ENCODE data around the gene FAM168B. TPM values are rescaled to one million over a fixed set of nuclear protein-coding genes. Genes with fewer than 3 reads are reported as not detected.

The FAM168B gene
- total RNA-seq, 2 experiments from 2014 or later: 44.4 to 44.5 TPM

DNA sequence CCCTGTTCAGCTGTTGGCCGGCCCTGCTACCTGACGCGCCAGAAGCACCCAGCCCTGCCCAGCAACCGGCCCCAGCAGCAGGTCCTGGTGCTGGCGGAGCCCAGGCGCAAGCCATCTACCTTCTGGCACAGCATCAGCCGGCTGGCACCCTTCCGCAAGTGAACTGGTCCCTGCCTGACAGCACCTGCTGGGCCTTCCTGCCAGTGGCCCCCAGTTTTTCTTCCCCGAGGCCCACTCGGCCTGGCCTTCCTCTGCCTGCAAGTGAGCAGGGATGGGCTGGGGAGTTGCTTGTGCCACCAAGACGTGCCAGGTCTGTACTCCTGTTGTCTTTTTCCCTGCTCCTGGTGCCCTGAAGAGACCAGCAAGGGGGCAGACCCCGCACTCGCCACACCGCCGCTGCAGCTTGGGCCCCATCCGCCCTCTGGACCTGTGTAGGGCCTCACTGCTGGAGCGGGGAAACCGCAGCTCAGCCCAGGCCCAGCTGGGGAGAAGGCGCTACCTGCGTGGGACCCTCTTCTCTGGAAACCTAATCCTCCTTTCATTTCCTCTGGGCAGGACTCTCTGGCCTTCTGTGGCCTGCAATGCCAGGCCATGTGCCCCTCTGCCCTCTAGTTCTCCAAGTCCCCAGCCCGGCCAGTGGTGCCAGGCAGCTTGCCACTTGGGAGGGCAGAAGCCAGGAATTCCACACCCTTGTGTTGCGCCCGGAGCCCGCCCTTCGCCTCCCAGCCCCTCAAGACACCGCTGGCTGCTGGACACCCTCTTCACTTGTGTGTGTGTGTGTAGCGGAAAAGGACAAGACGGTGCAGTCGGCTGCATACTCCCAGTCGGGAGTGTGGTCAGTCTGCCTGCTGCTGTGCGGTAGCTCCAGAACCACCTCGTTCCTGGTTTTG lies 47.0 kb downstream of the FAM168B start:
- POLR2A ChIA-PET: no interaction called here
- peaks cover 12% of the 10 kb centered on the region for H3K4me1 Mint-ChIP-seq
- H3K36me3 Mint-ChIP-seq (ENCODE audit: low read depth): peaks cover 27% of the 10 kb centered on the region
- no peaks in the 10 kb centered on the region for H3K27me3 Mint-ChIP-seq
- no peaks in the 10 kb centered on the region for H3K9me3 Mint-ChIP-seq
- DNase-seq: no peak
- H3K27ac Mint-ChIP-seq: no peak overlapping the region
- H3K4me3 Mint-ChIP-seq: no peak overlapping the region
- CTCF ChIA-PET: no interaction called here

DNA sequence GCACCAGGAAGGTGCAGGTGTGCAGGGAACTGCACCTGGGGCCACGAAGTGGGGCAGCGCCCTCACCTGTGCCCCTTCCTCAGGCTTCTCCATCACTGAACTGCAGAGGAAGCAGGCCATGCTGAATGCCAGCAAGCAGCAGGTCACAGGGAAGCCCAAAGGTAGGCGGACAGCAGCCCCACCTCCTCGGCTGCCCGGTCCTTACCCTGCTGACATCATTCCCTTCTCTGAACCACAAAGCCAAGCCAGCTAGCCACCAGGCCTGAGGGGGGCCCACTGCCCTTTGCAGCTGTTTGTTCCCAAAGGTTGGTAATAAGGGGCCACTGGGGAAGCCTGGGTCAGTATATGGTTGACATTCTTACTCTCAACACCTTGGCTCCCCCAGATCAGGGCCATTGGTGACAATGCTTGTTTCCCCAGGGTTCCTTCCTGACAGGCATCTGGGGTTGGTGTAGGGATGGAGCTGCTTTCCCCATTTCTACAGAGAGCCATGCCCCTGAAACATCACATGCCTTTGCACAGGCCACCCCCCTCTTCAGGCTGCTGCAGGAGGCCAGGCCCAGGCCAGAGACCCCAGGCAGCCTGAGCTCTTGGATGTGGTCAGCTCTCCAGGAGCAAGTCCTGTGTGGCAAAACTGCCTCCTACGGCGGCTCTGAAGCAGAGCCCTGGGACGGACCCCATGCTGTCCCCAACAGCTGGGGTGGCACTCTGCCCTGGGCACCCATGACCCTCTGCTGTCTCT lies 47.8 kb downstream of the FAM168B start:
- H3K27ac Mint-ChIP-seq: no peak overlapping the region
- ChIA-PET CTCF (no interaction called here), POLR2A (no interaction called here)
- no peaks in the 10 kb centered on the region for H3K9me3 Mint-ChIP-seq
- H3K36me3 Mint-ChIP-seq (ENCODE audit: low read depth): peaks cover 21% of the 10 kb centered on the region
- DNase-seq: no peak
- peaks cover 21% of the 10 kb centered on the region for H3K4me1 Mint-ChIP-seq
- H3K27me3 Mint-ChIP-seq: no peaks in the 10 kb centered on the region
- H3K4me3 Mint-ChIP-seq: no peak overlapping the region

DNA sequence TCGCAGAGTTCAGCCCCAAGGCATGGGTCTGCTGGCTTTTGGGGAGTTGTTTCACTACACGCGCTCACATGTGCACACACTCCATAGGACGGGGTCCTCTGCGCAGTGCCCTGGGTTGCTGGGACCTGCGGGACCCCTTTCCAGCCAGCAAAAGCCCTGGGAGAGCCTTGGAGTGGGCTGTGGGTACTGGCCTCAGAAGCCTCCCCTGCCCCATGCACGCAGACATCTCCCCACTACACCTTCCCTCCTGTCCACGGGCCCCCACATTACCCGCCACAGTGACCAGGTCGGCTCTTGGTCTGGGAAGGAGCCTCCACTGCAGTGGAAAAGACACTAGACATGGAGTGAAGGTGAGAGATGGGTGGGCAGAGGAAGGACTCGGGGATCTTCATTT lies 48.5 kb downstream of the FAM168B start:
- Mint-ChIP-seq H3K4me1 (peaks cover 26% of the 10 kb centered on the region), H3K27ac (no peak overlapping the region), H3K27me3 (peaks cover 2% of the 10 kb centered on the region), H3K36me3 (ENCODE audit: low read depth) (peaks cover 16% of the 10 kb centered on the region), H3K9me3 (no peaks in the 10 kb centered on the region), H3K4me3 (no peak overlapping the region)
- ChIA-PET CTCF (no interaction called here), POLR2A (no interaction called here)
- no peak for DNase-seq

DNA sequence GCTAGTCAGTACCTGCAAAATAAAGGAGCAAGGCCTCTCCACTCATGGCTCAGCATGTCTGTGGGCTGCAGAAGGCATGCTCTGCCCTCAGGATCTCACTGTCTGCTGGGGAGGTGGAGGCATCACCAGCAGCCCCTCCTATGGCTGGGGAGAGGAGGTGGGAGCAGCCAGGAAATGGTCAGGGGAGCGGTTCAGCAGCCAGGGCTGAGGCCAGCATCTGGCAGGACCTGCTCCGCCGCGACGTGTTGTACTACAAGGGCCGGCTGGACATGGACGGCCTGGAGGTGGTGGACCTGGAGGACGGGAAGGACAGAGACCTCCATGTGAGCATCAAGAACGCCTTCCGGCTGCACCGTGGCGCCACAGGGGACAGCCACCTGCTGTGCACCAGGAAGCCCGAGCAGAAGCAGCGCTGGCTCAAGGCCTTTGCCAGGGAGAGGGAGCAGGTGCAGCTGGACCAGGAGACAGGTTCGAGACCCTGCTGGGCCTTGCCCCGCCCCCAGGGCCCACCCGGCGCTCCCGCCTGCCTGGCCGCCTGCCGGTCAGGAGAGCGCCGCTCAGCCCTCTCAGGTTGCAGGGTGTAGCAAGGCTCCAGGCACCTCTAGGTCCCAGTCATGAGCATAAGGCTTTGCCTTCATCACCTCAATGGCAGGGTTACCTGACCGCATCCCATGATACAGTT lies 49.0 kb downstream of the FAM168B start:
- peaks cover 5% of the 10 kb centered on the region for H3K27me3 Mint-ChIP-seq
- no peak overlapping the region for H3K27ac Mint-ChIP-seq
- no peaks in the 10 kb centered on the region for H3K9me3 Mint-ChIP-seq
- DNase-seq: no peak
- peaks cover 28% of the 10 kb centered on the region for H3K4me1 Mint-ChIP-seq
- H3K4me3 Mint-ChIP-seq: no peak overlapping the region
- ChIA-PET POLR2A (no interaction called here), CTCF (no interaction called here)
- H3K36me3 Mint-ChIP-seq (ENCODE audit: low read depth): peaks cover 10% of the 10 kb centered on the region

DNA sequence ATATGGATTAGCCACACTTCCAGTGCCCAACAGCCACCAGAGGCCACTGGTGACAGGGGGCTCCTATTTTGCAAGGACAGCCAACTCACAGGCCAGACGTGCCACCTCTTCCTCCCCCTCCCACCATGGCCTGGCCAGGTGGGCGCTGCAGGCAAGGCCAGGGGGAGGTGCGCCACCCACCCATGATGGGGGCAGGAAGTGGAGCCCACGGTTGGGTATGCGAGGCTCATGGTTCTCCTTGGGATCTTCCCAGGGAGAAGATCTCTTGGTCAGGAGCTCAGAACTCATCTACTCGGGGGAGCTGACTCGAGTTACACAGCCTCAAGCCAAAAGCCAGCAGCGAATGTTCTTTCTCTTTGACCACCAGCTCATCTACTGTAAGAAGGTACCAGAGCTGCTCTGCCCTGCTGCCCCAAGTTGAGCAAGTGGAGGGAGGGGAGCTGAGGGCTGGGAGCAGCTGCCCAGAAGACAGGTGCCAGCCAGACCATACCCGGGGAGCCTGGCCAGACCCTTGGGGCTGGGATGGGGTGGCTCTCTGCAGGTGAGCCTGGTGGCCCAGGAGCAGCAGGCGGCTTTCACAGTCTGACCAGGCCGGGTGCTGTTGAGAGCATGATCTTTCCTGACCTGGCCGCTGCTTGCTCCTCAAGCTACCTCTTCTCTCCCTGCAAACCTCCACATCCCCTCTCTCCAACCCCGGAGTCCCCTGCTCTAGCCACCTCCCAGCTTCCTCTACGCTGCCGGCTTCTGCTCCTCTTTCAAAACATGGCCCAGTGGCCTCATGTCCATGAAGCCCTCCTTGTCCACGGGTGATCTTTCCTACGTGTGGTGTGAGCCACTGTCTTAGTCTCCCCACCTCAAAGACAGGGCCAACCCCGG lies 49.8 kb downstream of the FAM168B start:
- peaks cover 6% of the 10 kb centered on the region for H3K36me3 Mint-ChIP-seq (ENCODE audit: low read depth)
- no peaks in the 10 kb centered on the region for H3K9me3 Mint-ChIP-seq
- ChIA-PET POLR2A (no interaction called here), CTCF (no interaction called here)
- no peak overlapping the region for H3K4me3 Mint-ChIP-seq
- H3K4me1 Mint-ChIP-seq: peaks cover 28% of the 10 kb centered on the region
- H3K27ac Mint-ChIP-seq: no peak overlapping the region
- no peak for DNase-seq
- peaks cover 8% of the 10 kb centered on the region for H3K27me3 Mint-ChIP-seq

DNA sequence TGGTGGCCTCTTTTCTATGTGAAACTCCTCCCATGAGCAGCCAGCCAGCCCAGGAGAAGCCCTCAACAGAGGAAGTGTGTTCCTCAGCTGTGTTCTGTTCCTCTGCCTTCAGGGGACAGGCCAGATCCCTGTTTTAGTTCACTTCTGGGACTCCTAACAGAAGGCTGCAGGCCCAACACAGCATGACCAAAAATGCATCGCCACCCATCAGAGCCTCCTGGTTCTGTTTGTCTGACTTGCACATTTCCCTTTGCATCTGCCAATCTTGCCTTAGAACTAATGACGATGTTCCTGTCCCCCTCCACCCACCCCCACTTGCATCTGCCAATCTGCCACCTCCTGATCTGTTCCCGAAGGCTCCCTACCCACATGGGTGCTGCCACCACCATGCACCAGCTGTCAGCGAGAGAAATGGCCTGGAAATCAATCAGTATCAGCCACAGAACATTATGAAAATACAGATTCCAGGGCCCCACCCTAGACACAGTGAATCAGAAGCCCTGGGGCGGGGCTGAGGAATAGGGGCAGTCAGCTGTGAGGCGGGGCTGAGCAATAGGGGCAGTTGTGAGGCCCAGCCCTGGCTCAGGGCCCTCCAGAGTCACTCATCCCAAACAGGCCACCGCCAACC lies 51.0 kb downstream of the FAM168B start:
- H3K36me3 Mint-ChIP-seq (ENCODE audit: low read depth): no peaks in the 10 kb centered on the region
- H3K4me3 Mint-ChIP-seq: no peak overlapping the region
- H3K27me3 Mint-ChIP-seq: peaks cover 11% of the 10 kb centered on the region
- H3K27ac Mint-ChIP-seq: no peak overlapping the region
- no peaks in the 10 kb centered on the region for H3K9me3 Mint-ChIP-seq
- no peak for DNase-seq
- ChIA-PET CTCF (interaction anchor here (0.6 to 2.1 kb wide), 3 partner anchors 47 to 245 kb away, joined by 3 to 5 read pairs (median 3); no protein-coding TSS in a partner anchor), POLR2A (interaction anchor here (0.9 kb wide), 1 partner anchor 15 kb away, joined by 3 read pairs; no protein-coding TSS in a partner anchor)
- H3K4me1 Mint-ChIP-seq: peaks cover 28% of the 10 kb centered on the region

DNA sequence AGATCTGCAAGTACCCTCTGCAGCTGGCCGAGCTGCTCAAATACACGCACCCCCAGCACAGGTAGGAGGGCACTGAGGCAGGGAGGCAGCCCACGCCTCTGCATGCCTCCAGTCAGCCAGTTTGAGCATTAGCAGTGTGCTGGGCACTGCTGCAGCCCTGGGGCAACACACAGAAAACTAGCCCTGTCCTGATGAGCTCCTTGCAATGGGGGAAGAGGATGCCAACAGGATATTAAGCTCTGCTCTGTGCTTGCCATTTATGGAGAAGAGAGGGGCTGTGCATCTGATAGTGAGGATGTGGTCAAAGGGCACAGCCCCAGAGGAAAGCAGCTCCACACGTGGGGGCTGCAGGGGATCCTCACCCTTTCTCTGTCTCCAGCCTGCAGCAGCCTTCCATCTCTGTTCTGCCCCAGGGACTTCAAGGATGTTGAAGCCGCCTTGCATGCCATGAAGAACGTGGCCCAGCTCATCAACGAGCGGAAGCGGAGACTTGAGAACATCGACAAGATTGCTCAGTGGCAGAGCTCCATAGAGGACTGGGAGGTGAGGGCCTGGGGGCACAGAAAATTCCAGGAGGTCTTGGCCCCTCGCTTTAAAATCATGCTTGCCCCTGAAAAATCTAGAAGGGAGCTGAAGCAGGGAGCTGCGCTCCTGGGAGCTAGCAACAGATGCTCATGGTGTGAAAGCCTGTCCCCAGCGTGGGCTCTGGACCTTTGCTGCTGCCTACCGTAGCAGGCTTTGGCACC lies 51.7 kb downstream of the FAM168B start:
- Mint-ChIP-seq H3K9me3 (no peaks in the 10 kb centered on the region), H3K4me1 (peaks cover 28% of the 10 kb centered on the region), H3K27ac (no peak overlapping the region), H3K4me3 (peak overlapping the region; percentile 42), H3K27me3 (peaks cover 14% of the 10 kb centered on the region), H3K36me3 (ENCODE audit: low read depth) (no peaks in the 10 kb centered on the region)
- DNase-seq: no peak
- ChIA-PET POLR2A (interaction anchor here (0.7 to 1.6 kb wide), 4 partner anchors 10 to 699 kb away, joined by 3 to 5 read pairs (median 3); partner anchors contain the start of genes FAM168B and IMP4), CTCF (interaction anchor here (0.6 to 2.1 kb wide), 5 partner anchors 11 to 244 kb away, joined by 3 to 5 read pairs (median 3); no protein-coding TSS in a partner anchor)

DNA sequence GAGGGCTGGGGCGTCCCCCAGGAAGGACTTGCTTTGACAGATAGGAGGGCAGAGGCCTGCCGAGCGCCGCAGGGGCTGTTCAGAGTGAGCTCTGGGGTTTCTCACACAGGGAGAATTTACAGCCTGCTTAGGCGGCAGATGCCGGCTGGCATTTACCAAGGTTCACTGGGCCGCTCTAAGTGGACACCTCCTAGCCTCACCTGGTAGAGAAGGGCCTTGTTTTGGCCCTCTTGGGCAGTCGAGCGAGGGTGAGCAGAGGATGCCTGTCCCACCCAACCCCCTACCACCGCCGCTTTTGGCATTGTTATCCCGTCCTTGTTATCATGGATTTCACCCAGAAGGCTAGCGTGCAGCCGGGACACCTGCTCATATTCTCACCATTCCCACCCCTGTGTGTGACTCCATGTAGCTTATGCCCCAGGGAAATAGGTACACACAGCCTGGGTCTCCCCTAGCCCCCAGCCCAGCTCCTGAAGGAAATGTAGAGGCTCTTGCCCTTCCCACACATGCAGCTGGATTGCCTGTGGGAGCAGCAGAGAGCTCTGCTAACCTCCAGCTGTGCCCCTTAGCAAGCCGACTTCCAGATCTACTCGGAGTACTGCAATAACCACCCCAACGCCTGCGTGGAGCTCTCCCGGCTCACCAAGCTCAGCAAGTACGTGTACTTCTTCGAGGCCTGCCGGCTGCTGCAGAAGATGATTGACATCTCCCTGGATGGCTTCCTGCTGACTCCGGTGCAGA lies 52.4 kb downstream of the FAM168B start:
- no peaks in the 10 kb centered on the region for H3K9me3 Mint-ChIP-seq
- no peak for DNase-seq
- peaks cover 20% of the 10 kb centered on the region for H3K27me3 Mint-ChIP-seq
- peaks cover 28% of the 10 kb centered on the region for H3K4me1 Mint-ChIP-seq
- H3K4me3 Mint-ChIP-seq: peak overlapping the region; percentile 42
- H3K36me3 Mint-ChIP-seq (ENCODE audit: low read depth): no peaks in the 10 kb centered on the region
- CTCF ChIA-PET: interaction anchor here (1.0 to 2.1 kb wide), 4 partner anchors 10 to 243 kb away, joined by 3 to 5 read pairs (median 3); no protein-coding TSS in a partner anchor
- POLR2A ChIA-PET: interaction anchor here (0.7 to 1.6 kb wide), 5 partner anchors 11 to 698 kb away, joined by 3 to 5 read pairs (median 3); partner anchors contain the start of genes FAM168B and IMP4
- no peak overlapping the region for H3K27ac Mint-ChIP-seq

DNA sequence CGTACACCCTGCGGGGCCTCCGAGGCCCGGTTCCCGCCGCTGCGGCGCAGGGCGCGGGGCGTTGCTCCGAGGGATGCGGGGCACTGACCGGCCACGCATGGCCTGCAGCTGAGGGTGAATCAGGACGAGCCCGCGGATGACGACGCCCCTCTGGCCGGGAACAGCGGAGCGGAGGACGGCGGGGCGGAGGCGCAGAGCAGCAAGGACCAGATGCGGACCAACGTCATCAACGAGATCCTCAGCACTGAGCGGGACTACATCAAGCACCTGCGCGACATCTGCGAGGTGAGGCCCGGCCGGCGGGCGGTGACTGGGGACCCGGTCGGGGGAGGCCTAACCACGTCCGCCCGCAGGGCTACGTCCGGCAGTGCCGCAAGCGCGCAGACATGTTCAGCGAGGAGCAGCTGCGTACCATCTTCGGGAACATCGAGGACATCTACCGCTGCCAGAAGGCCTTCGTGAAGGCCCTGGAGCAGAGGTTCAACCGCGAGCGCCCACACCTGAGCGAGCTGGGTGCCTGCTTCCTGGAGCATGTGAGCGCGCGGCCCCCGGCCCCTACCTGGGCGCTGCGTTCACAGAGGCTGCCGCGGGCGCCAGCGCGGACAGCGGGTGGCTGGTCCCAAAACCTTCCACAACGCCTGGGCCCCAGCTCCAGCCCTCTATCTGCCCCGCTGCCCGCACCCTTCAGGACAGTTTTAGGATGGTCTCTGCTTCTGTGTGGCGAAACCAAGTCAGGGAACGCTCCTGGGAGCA lies 53.2 kb downstream of the FAM168B start:
- Mint-ChIP-seq H3K27me3 (peaks cover 25% of the 10 kb centered on the region), H3K4me1 (peaks cover 28% of the 10 kb centered on the region), H3K27ac (no peak overlapping the region), H3K36me3 (ENCODE audit: low read depth) (no peaks in the 10 kb centered on the region), H3K9me3 (no peaks in the 10 kb centered on the region), H3K4me3 (peak overlapping the region; percentile 21)
- ChIA-PET CTCF (interaction anchor here (1.1 to 2.1 kb wide), 2 partner anchors 43 to 243 kb away, joined by 3 to 5 read pairs; no protein-coding TSS in a partner anchor), POLR2A (interaction anchor here (1.0 to 1.6 kb wide), 3 partner anchors 11 to 453 kb away, joined by 3 to 5 read pairs (median 3); no protein-coding TSS in a partner anchor)
- peak; percentile 47 for DNase-seq

DNA sequence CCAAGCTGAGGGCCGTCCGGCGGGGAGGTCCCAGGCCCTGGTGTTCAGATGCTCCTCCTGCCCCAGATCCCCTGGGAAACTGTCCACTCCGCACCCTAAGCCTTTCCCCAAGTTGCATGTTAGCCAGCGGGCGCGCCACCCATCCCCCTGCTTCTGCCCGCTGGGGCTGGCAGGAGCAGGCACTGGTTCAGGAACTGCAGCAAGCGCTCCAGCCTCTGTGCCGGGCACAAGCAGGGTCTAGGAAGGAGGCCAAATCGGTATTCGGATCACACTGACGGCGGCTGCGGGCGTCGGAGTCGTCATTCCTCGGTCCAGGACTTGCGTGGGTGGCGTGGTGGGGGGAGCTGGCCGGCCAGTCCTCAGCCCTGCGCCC lies 53.7 kb downstream of the FAM168B start:
- Mint-ChIP-seq H3K4me1 (peaks cover 28% of the 10 kb centered on the region), H3K27ac (no peak overlapping the region), H3K27me3 (peaks cover 25% of the 10 kb centered on the region), H3K4me3 (no peak overlapping the region), H3K9me3 (no peaks in the 10 kb centered on the region), H3K36me3 (ENCODE audit: low read depth) (no peaks in the 10 kb centered on the region)
- no peak for DNase-seq
- ChIA-PET POLR2A (interaction anchor here (1.0 to 1.3 kb wide), 2 partner anchors 45 to 454 kb away, joined by 3 read pairs; no protein-coding TSS in a partner anchor), CTCF (interaction anchor here (1.1 kb wide), 1 partner anchor 43 kb away, joined by 3 read pairs; no protein-coding TSS in a partner anchor)
